PC-3 (cell line): ENCODE data around the gene UBASH3B.

ENCODE experiments used
- EZH2 ChIP-seq: fragments of 300-600 bp; sonication (generic); IDR thresholded peaks from one replicate; pipeline ENCODE4 v1.6.1; 2017; ENCODE audit warnings: antibody characterized with exemption, mild to moderate bottlenecking, low read length; ENCODE audit not compliant: unreplicated experiment
- EZH2phosphoT487 ChIP-seq: fragments of 300-600 bp; sonication (generic); IDR thresholded peaks from 2 replicates; pipeline ENCODE4 v1.6.1; 2018; ENCODE audit warnings: mild to moderate bottlenecking, antibody characterized with exemption, low read length, borderline replicate concordance
- TF ChIP-seq, protein P1 (sequence below): fragments of 300-600 bp; sonication (generic); conservative IDR thresholded peaks from 2 replicates; pipeline ENCODE4 v1.5.1; 2017; ENCODE audit warnings: antibody characterized with exemption, low read depth, mild to moderate bottlenecking, low read length

DNA sequence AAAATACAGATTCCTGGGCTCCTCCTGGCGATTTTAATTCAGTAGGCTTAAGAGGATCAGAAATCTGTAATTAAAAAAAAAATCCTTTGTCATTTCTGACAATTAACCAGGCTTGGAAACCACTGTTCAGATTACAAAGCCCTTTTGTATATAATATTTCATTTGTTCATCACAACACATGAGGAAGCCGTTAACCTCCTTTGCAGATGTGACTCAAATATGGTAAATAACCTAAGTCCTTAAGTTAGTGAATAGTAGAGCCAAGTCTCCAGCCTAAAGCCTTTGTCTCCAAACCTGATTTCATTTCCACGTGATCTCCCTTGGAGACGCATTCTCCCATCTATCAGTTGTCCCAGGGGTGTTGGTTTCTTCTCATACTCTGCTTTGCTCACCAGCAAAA lies 67.6 kb downstream of the UBASH3B start:
- TF ChIP-seq, protein P1, sequence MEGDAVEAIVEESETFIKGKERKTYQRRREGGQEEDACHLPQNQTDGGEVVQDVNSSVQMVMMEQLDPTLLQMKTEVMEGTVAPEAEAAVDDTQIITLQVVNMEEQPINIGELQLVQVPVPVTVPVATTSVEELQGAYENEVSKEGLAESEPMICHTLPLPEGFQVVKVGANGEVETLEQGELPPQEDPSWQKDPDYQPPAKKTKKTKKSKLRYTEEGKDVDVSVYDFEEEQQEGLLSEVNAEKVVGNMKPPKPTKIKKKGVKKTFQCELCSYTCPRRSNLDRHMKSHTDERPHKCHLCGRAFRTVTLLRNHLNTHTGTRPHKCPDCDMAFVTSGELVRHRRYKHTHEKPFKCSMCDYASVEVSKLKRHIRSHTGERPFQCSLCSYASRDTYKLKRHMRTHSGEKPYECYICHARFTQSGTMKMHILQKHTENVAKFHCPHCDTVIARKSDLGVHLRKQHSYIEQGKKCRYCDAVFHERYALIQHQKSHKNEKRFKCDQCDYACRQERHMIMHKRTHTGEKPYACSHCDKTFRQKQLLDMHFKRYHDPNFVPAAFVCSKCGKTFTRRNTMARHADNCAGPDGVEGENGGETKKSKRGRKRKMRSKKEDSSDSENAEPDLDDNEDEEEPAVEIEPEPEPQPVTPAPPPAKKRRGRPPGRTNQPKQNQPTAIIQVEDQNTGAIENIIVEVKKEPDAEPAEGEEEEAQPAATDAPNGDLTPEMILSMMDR = no peak
- TF ChIP-seq EZH2phosphoT487 (no peak), EZH2 (no peak)
